ES-I3 (cell line): Measurements from ENCODE around the gene SCO1.

Experiments
- H3K36me3 ChIP-seq: 2 replicates; pipeline ENCODE4 v1.6.1; 2013; ENCODE audit warnings: mild to moderate bottlenecking, low read length, control low read depth, moderate library complexity; ENCODE audit not compliant: insufficient read depth
- H3K4me1 ChIP-seq: 2 replicates; pipeline ENCODE4 v1.6.1; 2013; ENCODE audit warnings: mild to moderate bottlenecking, control low read depth, low read length; ENCODE audit not compliant: insufficient read depth
- H3K9ac ChIP-seq: 2 replicates; pipeline ENCODE4 v1.6.1; 2013; ENCODE audit warnings: low read depth, mild to moderate bottlenecking, low read length, moderate library complexity
- H3K9me3 ChIP-seq: 2 replicates; pipeline ENCODE4 v1.6.1; 2013; ENCODE audit warnings: mild to moderate bottlenecking, low read length, moderate library complexity; ENCODE audit not compliant: control insufficient read depth, insufficient read depth

The SCO1 gene

DNA sequence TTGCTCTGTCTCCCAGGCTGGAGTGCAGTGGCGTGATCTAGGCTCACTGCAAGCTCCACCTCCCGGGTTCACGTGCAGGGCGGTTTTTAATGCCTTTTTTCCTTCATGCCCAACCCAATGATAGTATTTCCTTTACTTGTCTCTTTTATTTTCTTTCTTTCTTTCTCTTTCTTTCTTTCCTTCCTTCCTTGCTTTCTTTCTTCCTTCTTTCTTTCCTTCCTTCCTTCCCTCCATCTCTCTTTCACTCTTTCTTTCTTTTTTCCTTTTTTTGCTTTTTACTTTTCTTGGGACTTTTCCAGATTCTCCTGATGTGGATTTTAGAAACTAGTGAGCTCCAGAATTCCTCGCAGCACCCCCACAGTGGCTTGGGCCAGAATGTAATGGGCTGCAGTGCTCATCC, 43.3 kb downstream of the SCO1 start:
- Histone ChIP-seq H3K36me3 (no peaks in the 10 kb centered on the region), H3K9ac (no peak overlapping the region), H3K4me1 (no peaks in the 10 kb centered on the region), H3K9me3 (no peaks in the 10 kb centered on the region)

DNA sequence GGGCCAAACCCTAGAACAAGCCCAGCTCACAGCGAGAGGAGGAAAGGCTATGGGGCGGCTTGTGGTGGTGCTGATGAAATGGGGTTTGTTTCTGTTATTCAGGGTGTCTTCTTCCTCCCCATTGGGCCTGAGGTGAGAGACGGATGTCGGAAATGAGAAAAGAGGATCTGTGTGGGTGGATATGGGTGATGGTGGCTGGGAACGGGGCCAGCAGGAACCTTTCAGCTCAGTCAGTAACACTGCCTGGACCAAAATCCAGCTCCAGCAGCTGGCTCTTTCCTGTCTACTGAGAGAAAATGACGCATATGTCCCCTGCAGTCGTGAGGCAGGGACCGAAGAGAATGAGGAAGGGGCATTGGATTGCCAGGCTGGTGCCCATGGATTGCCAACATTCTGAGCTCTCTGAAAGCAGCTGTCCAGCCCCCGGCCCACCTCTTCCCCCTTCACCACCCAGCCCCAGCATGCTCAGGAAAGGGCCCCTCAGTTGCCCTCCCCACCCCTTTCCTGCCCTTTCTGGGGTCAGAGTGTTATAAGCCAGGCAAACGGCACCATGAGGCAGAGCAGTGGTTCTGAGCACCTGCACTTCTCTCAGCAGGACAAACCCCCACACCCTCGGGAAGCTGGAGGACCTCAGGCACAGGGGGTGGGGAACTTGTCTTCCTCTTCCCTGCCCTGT, 44.2 kb downstream of the SCO1 start:
- H3K9me3 ChIP-seq = no peaks in the 10 kb centered on the region
- no peak overlapping the region for H3K9ac ChIP-seq
- no peaks in the 10 kb centered on the region for H3K36me3 ChIP-seq
- H3K4me1 ChIP-seq = no peaks in the 10 kb centered on the region

DNA sequence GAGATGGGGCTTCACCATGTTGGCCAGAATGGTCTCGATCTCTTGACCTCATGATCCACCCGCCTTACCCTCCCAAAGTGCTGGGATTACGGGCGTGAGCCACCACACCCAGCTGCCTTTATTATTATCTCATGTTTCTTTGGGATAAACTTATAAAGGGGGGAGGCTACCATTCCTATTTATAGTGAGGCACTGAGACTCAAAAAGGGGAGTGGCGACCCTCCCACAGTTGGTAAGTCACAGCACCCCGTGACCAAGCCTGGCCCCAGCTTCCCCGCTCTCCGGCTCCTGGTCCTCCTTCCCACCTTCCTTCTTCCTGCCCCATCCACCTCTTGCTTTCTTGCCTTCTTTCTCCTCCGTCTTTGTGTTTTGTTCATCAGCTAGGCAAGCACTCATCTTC, 45.4 kb downstream of the SCO1 start:
- no peak overlapping the region for H3K9ac ChIP-seq

DNA sequence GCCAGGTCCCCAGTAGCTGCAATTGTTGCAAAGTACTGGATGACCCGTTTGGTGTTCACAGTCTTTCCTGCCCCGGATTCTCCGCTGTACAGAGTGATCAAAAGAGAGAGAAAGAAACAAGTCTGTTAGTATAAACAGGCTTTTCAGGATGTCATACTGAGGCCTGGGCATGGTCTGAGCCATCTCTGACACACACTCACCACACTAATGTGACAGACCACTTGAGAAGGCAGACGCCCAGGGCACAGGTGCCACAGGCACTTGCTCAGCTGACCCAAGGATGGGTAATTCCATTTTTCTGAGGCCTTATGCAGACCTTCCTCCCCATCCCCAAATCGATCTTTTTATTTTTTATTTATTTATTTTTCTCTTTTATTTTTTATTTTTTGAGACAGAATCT, 47.7 kb downstream of the SCO1 start:
- H3K9me3 ChIP-seq = no peaks in the 10 kb centered on the region
- H3K36me3 ChIP-seq = no peaks in the 10 kb centered on the region
- no peaks in the 10 kb centered on the region for H3K4me1 ChIP-seq
- no peak overlapping the region for H3K9ac ChIP-seq

More for the DNA sequence above, 45.4 kb downstream of the SCO1 start:
- Histone ChIP-seq H3K36me3 (no peaks in the 10 kb centered on the region), H3K4me1 (no peaks in the 10 kb centered on the region), H3K9me3 (no peaks in the 10 kb centered on the region)

DNA sequence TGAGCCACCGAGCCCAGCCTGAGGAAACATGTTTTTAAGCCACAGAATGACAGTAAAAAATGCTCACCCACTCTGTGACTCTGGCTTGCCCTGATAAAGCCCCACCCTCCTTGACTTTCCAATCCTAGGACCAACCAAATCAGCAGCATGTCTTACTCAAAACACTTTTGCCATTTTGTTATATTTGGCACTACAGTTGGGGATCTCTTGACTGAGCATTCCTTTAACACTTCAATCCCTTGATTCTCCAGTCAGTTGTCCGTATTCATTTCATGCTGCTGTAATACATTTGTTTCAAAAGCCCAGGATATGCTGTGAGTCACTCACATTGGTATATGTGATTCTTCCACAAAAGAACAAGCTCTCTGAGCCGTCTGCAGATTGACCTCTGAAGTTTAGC, 48.4 kb downstream of the SCO1 start:
- H3K9me3 ChIP-seq = no peaks in the 10 kb centered on the region
- no peaks in the 10 kb centered on the region for H3K36me3 ChIP-seq
- no peaks in the 10 kb centered on the region for H3K4me1 ChIP-seq
- no peak overlapping the region for H3K9ac ChIP-seq

DNA sequence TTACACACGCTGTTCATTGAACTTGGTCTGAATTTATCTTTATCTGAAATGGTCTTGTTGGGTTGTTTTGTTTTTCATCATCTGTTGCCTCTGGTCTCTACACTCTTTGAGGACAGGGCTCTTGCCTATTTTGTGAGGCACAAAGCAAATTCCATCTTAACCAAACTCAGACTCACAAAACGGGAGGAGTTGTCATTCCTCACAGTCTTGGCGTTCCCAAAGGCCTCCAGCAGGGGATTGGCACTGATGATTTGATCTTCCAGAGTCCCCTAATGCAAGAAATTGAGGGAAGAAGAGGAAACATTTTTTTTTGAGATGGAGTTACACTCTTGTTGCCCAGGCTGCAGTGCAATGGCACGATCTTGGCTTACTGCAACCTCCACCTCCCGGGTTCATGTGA, 49.0 kb downstream of the SCO1 start:
- Histone ChIP-seq H3K9me3 (no peaks in the 10 kb centered on the region), H3K9ac (no peak overlapping the region), H3K36me3 (no peaks in the 10 kb centered on the region), H3K4me1 (no peaks in the 10 kb centered on the region)

DNA sequence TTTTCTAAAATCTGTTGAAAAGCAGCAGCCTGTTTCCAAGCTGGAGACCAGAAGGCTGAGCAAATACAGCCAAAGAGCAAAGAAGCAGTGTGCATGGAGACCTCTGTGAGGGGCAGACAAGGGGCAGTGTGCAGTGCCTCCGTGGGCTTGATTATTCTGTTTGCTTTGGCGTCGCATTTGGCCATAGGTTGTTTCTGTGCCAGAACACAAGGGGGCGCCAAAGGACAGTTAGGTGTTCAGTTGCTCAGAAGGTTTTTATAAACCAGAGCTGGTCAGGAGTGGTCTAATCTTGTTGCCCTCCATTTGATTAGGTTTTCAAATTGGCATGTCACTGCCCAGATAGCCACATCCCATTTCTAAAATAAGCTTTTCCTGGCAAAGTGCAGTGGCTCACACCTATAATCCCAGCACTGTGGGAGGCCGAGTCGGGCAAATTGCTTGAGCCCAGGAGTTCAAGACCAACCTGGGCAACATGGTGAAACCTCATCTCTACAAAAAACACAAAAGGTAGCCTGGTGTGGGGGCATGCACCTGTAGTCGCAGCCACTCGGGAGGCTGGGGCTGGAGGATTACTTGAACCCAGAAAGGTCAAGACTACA, 50.8 kb downstream of the SCO1 start:
- Histone ChIP-seq H3K4me1 (no peaks in the 10 kb centered on the region), H3K9ac (no peak overlapping the region), H3K9me3 (no peaks in the 10 kb centered on the region), H3K36me3 (no peaks in the 10 kb centered on the region)

DNA sequence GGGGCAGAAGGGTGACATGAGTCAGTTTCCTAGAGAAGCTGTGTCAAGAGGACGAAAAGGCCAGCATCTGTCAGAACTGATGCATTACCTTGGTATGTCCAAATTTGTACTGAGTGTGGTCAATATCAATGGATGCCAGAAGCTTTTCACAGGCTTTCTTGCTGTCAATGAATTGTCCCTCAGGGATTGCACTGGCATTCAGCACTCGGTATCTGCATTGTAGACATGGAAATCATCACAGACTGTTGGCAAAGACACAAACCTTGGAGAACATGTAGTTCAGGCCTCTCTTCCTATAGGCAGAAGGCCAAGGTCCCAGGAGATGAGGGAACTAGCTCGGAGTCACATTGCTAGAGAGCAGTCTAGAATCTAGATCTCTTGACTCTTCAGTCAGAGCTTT, 56.9 kb downstream of the SCO1 start:
- H3K36me3 ChIP-seq = no peaks in the 10 kb centered on the region
- H3K4me1 ChIP-seq = no peaks in the 10 kb centered on the region
- H3K9ac ChIP-seq = no peak overlapping the region
- no peaks in the 10 kb centered on the region for H3K9me3 ChIP-seq

DNA sequence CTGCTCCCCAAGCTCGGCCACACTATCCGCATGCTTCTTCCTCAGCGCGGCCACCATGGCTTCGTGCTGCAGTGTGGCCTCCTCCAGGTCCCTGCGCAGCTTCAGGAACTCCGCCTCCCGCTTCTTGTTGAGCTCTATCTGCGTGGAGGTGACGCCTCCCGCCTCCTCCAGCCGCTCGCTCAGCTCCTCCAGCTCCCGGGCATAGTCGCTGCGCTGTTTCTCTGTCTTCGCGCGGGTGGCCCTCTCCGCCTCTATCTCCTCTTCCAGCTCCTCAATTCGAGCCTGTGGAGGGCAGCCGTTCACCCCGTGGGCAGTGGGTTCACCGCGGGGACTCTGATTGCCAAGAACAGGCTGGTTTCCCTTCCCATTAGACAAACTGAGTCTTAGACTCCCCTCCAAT, 59.2 kb downstream of the SCO1 start:
- H3K9me3 ChIP-seq = no peaks in the 10 kb centered on the region
- no peaks in the 10 kb centered on the region for H3K4me1 ChIP-seq
- H3K9ac ChIP-seq = no peak overlapping the region
- H3K36me3 ChIP-seq = no peaks in the 10 kb centered on the region

DNA sequence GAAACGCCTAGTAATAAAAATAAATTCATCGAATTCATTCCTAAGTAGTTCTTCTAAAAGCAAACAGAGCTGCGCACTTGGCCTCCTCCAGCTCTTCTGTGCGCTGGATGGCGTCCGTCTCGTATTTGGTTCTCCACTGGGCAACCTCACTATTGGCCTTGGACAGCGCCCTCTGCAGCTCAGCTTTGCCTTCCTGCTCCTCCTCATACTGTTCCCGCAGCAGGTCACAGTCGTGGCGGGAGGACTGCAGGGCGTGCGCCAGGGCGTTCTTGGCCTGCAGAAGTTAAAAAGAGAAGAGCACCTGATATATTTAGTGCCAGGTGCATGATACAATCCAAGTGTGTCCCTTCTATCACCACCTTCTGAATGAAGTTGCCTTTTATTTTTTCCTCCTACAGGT, 62.0 kb downstream of the SCO1 start:
- no peaks in the 10 kb centered on the region for H3K9me3 ChIP-seq
- no peaks in the 10 kb centered on the region for H3K4me1 ChIP-seq
- H3K9ac ChIP-seq = no peak overlapping the region
- no peaks in the 10 kb centered on the region for H3K36me3 ChIP-seq

DNA sequence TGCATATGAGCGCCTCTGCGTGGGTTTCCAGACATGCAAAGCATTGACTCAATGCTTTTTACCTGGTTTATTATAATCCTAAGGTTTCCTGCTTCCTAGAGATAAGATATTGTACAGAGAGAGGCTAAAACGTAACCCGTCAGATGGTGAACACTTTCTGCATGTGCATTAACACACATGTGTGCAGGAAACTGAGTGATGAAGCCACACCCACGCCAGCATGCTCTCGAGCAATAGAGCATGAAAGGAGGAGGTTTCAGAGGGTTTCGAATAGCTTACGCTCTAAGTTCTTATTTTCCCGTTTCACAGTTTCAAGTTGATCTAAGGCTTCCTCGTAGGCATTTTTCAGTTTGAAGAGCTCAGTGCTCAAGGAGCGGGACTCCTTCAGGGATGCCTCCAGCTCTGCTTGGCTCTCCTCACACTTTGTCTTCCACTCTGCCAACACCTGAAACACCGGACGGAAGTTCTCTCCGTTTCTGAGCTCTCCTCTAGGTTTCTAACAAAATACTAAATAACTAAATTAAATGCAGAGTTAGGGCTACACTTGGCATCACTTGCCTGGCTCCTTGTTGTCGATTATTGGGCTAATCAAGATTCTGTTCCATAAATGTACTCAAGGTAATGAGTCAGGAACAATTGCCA, 63.5 kb downstream of the SCO1 start:
- H3K4me1 ChIP-seq = no peaks in the 10 kb centered on the region
- no peaks in the 10 kb centered on the region for H3K36me3 ChIP-seq
- H3K9ac ChIP-seq = no peak overlapping the region
- no peaks in the 10 kb centered on the region for H3K9me3 ChIP-seq

DNA sequence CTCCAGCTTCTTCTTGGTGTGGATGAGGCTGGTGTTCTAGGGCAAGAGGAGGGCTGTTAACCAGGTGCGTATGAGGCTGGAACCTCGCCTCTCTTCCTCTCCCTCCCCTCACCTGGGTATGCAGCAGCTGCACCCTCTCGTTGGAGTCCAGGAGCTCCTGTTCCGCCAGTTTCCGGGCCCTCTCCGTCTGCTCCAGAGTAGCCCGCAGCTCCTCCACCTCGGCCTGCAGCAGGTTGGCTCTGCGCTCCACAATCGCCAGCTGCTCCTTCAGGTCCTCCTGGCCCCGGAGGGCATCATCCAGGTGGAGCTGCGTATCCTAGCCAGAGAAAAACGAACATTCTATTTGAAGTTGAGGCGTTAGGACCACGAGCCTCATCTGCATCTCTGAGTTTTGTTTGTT, 65.6 kb downstream of the SCO1 start:
- no peaks in the 10 kb centered on the region; the same call in 1 of the 2 replicates for H3K36me3 ChIP-seq
- H3K9ac ChIP-seq = no peak overlapping the region
- H3K9me3 ChIP-seq = no peaks in the 10 kb centered on the region
- no peaks in the 10 kb centered on the region for H3K4me1 ChIP-seq

DNA sequence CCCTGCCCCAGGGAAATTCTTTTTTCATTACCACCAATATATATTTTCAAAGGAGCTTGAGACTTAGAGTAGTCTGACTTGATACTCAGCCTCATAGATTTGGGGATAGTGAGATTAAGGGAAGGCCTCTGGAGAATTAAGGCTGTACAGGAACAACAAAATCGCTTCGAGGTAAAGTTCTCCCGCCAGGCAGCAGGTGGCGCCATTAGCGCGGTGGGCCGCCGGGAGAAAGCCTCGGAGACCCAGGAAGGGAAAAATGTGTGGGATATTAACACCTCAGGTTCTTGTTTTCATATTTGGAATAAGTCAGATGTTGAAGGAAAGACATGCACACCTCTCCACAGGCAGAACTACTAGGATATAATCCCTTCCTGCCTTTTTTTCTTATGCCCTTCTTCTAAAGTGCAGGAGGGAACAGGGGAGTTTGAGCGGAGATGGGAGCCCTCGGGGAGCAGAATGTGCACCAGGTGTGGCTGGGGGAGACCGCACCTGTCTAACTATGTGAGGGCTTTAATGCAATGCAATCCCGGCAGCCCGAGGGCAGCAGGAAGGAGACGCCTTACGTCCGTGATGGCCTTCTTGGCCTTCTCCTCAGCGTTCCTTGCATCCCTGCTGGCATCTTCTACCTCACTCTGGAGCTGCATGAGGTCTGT, 66.2 kb downstream of the SCO1 start:
- Histone ChIP-seq H3K4me1 (no peaks in the 10 kb centered on the region), H3K9ac (no peak overlapping the region), H3K9me3 (no peaks in the 10 kb centered on the region), H3K36me3 (no peaks in the 10 kb centered on the region; the same call in 1 of the 2 replicates)

DNA sequence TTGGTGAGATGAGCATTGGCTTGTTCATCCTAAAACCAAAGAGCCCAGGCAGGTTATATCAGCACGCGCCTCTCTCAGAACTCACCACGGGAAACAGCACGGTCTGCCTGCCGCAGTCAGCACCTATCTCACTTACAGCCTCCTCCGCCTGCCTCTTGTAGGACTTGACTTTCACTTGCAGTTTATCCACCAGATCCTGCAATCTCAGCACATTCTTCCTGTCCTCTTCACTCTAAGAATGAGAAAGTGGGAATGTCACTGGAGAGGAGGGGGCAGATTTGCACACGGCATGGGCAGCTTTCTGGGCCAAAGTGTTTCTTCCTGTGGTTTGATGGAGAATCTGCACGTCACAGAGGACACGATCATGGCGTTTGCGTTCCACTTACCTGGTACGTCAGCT, 67.6 kb downstream of the SCO1 start:
- H3K9me3 ChIP-seq = no peaks in the 10 kb centered on the region
- no peaks in the 10 kb centered on the region; the same call in 1 of the 2 replicates for H3K36me3 ChIP-seq
- H3K9ac ChIP-seq = no peak overlapping the region
- no peaks in the 10 kb centered on the region for H3K4me1 ChIP-seq

DNA sequence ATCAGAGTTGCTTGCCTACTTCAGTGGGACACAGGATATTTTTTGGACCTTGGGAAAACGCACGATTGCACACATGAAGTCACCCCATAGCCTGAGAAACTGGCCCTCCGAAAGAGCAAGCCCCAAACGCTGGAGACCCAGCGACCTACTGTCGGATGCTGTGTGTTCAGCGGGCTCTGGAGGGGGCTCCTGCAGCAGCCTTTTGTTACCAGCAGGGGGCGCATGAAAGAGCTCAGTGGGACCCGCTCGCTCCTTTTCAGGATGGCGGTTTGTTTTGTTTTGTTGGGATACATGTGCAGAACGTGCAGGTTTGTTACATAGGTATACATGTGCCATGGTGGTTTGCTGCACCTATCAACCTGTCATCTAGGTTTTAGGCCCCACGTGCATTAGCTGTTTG, 68.6 kb downstream of the SCO1 start:
- H3K36me3 ChIP-seq = no peaks in the 10 kb centered on the region; the same call in 1 of the 2 replicates

More for the DNA sequence above, 68.6 kb downstream of the SCO1 start:
- Histone ChIP-seq H3K9me3 (no peaks in the 10 kb centered on the region), H3K9ac (no peak overlapping the region), H3K4me1 (no peaks in the 10 kb centered on the region)
